MM.1S (cell line): ENCODE results near the gene TSPAN9.

Experiments used
- DNase-seq: peaks from one replicate; pipeline ENCODE4 v3.0.0-alpha.2; 2015
- H2AFZ ChIP-seq: fragments of 300-600 bp; sonication (generic); 2 replicates; pipeline ENCODE4 v1.6.0; 2016; ENCODE audit warnings: antibody characterized with exemption, low read length
- H3F3A ChIP-seq: fragments of 300-600 bp; sonication (generic); 2 replicates; pipeline ENCODE4 v1.6.1; 2016; ENCODE audit warnings: mild to moderate bottlenecking, antibody characterized with exemption, low read length, moderate library complexity, mixed read lengths; ENCODE audit not compliant: insufficient read depth
- H3K27ac ChIP-seq: fragments of 300-600 bp; sonication (generic); 2 replicates; pipeline ENCODE4 v1.5.1; 2016; ENCODE audit warnings: mild to moderate bottlenecking, low read length
- H3K27me3 ChIP-seq: fragments of 300-600 bp; sonication (generic); replicated peaks from 2 replicates; pipeline ENCODE4 v1.6.0; 2016; ENCODE audit warnings: low read length; ENCODE audit not compliant: insufficient read depth
- H3K36me3 ChIP-seq: fragments of 300-600 bp; sonication (generic); replicated peaks from 2 replicates; pipeline ENCODE4 v1.6.1; 2016; ENCODE audit warnings: mild to moderate bottlenecking, low read length, mixed read lengths; ENCODE audit not compliant: insufficient read depth
- H3K4me1 ChIP-seq: fragments of 300-600 bp; sonication (generic); 2 replicates; pipeline ENCODE4 v1.6.1; 2016; ENCODE audit warnings: low read length, mixed read lengths
- H3K4me2 ChIP-seq: fragments of 300-600 bp; sonication (generic); 2 replicates; pipeline ENCODE4 v1.6.0; 2016; ENCODE audit warnings: low read depth, low read length
- H3K4me3 ChIP-seq: fragments of 300-600 bp; sonication (generic); 2 replicates; pipeline ENCODE4 v1.5.1; 2016; ENCODE audit warnings: low read length, mixed read lengths
- H3K79me2 ChIP-seq: fragments of 300-600 bp; sonication (generic); 2 replicates; pipeline ENCODE4 v1.6.1; 2016; ENCODE audit warnings: mixed run types, low read length, mixed read lengths
- H3K9ac ChIP-seq: fragments of 300-600 bp; sonication (generic); 2 replicates; pipeline ENCODE4 v1.6.1; 2016; ENCODE audit warnings: low read length, mixed read lengths
- H3K9me2 ChIP-seq: fragments of 300-600 bp; sonication (generic); replicated peaks from 2 replicates; pipeline ENCODE4 v1.6.1; 2016; ENCODE audit warnings: mild to moderate bottlenecking, low read length, mixed read lengths; ENCODE audit not compliant: insufficient read depth
- H3K9me3 ChIP-seq: fragments of 300-600 bp; sonication (generic); replicated peaks from 2 replicates; pipeline ENCODE4 v1.6.1; 2016; ENCODE audit warnings: mild to moderate bottlenecking, low read length, mixed read lengths; ENCODE audit not compliant: insufficient read depth
- H4K20me1 ChIP-seq: fragments of 300-600 bp; sonication (generic); 2 replicates; pipeline ENCODE4 v1.6.1; 2016; ENCODE audit warnings: mild to moderate bottlenecking, low read length, moderate library complexity, mixed read lengths; ENCODE audit not compliant: insufficient read depth
- EZH2 ChIP-seq: fragments of 300-600 bp; sonication (generic); optimal IDR thresholded peaks from 2 replicates; pipeline ENCODE3; 2017; ENCODE audit warnings: low read depth, mild to moderate bottlenecking, antibody characterized with exemption, low read length, mixed read lengths
- EZH2phosphoT487 ChIP-seq: fragments of 300-600 bp; sonication (generic); IDR thresholded peaks from 2 replicates; pipeline ENCODE4 v1.6.1; 2018; ENCODE audit warnings: antibody characterized with exemption, low read length
- TF ChIP-seq, protein P1 (sequence below): fragments of 300-600 bp; sonication (generic); IDR thresholded peaks from 2 replicates; pipeline ENCODE4 v1.5.1; 2016; ENCODE audit warnings: antibody characterized with exemption, low read length, mixed read lengths

TSPAN9 gene

DNA sequence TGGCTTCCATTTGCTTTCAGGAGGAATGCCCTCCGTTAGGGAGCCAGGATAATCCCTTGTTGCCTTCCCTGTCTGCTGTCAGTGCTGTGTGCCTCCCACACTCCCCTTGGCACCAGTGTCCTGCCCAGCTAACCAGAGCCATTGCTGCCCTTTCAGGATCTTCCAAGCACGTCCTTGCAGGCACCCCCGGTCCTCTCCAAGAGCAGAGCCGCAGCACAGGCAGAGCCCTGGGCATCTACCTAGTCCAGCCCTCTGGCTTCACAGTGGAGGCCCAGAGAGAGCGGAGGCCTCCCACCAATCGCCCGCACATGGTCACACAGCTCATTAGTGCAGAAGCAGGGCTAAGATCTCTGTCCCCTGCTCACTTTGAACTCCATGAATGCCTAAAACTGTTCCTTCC is 39.0 kb upstream of the TSPAN9 start:
- Histone ChIP-seq H3K79me2 (no peaks in the 10 kb centered on the region), H3K9me3 (no peaks in the 10 kb centered on the region), H3K4me2 (no peak overlapping the region), H3K4me3 (no peak overlapping the region), H4K20me1 (no peaks in the 10 kb centered on the region), H3K9ac (no peak overlapping the region), H3K9me2 (no peaks in the 10 kb centered on the region), H3K27ac (no peak overlapping the region), H3K27me3 (no peaks in the 10 kb centered on the region), H3F3A (no peaks in the 10 kb centered on the region), H3K4me1 (no peaks in the 10 kb centered on the region), H2AFZ (no peak overlapping the region), H3K36me3 (no peaks in the 10 kb centered on the region)
- no peak for DNase-seq
- TF ChIP-seq, protein P1, sequence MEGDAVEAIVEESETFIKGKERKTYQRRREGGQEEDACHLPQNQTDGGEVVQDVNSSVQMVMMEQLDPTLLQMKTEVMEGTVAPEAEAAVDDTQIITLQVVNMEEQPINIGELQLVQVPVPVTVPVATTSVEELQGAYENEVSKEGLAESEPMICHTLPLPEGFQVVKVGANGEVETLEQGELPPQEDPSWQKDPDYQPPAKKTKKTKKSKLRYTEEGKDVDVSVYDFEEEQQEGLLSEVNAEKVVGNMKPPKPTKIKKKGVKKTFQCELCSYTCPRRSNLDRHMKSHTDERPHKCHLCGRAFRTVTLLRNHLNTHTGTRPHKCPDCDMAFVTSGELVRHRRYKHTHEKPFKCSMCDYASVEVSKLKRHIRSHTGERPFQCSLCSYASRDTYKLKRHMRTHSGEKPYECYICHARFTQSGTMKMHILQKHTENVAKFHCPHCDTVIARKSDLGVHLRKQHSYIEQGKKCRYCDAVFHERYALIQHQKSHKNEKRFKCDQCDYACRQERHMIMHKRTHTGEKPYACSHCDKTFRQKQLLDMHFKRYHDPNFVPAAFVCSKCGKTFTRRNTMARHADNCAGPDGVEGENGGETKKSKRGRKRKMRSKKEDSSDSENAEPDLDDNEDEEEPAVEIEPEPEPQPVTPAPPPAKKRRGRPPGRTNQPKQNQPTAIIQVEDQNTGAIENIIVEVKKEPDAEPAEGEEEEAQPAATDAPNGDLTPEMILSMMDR = no peak
- TF ChIP-seq EZH2 = no peak
- no peak for TF ChIP-seq EZH2phosphoT487

DNA sequence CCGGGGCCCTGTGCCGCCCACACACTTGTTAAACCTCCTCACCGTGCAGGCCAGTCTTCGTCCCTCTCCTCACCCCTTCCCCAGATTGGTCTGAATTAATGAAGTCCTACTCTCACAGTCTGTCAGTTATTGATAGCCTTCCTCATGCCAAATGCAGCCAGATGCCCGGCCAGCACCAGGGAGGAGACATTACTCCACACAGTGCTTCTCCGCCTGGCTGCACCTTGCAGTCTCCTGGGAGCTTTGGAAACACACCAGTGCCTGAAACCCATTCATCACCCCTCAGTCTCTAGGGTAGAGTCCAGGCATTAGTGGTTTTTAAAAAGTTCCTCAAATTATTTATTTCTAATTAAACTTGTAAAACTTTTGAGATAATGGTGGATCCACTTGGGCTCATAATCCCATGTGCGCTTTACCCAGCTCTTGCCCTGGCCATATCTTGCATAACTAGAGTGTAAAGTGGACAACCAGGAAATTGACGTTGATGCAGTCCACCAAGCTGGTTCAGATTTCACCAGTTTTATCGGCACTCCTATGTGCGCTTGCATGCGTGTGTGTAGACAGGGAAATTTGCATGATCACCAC is 38.2 kb upstream of the TSPAN9 start:
- Histone ChIP-seq H3K9me2 (no peaks in the 10 kb centered on the region), H2AFZ (no peak overlapping the region), H3K4me2 (no peak overlapping the region), H3F3A (no peaks in the 10 kb centered on the region), H3K9me3 (no peaks in the 10 kb centered on the region), H3K27ac (no peak overlapping the region), H3K36me3 (no peaks in the 10 kb centered on the region), H3K4me1 (no peaks in the 10 kb centered on the region), H3K79me2 (no peaks in the 10 kb centered on the region), H3K9ac (no peak overlapping the region), H3K4me3 (no peak overlapping the region), H4K20me1 (no peaks in the 10 kb centered on the region), H3K27me3 (no peaks in the 10 kb centered on the region)
- TF ChIP-seq, protein P1 = no peak
- TF ChIP-seq EZH2 (no peak), EZH2phosphoT487 (no peak)
- DNase-seq = no peak

DNA sequence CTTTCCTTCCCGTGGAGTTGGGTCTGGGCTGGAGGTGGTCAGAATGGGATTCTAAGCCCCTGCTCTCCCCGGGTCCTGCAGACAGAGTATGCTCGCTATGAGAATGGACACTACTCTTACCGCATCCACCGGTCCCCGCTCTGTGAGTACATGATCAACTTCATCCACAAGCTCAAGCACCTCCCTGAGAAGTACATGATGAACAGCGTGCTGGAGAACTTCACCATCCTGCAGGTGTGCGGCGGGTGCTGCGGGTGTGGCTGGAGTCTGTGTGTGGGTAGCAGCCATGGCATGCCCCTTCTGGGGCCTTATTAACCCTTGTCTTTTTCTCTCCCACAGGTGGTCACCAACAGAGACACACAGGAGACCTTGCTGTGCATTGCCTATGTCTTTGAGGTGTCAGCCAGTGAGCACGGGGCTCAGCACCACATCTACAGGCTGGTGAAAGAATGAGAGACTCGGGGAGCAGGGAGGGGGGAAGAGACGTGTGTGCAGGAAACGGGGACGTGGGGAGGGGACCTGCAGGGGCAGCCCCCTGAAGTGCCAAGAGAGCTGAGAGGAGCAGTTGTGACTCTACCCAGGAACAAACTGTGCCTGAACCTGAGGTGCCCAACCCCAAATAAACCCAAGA is 37.0 kb upstream of the TSPAN9 start:
- Histone ChIP-seq H3K9me3 (no peaks in the 10 kb centered on the region), H3K79me2 (no peaks in the 10 kb centered on the region), H3K9me2 (no peaks in the 10 kb centered on the region), H3F3A (no peaks in the 10 kb centered on the region), H3K4me3 (no peak overlapping the region), H2AFZ (no peak overlapping the region), H3K27me3 (no peaks in the 10 kb centered on the region), H3K27ac (no peak overlapping the region), H3K9ac (no peak overlapping the region), H3K4me2 (no peak overlapping the region), H4K20me1 (no peaks in the 10 kb centered on the region), H3K4me1 (no peaks in the 10 kb centered on the region), H3K36me3 (no peaks in the 10 kb centered on the region)
- DNase-seq = no peak
- TF ChIP-seq EZH2phosphoT487 (no peak), EZH2 (no peak)
- TF ChIP-seq, protein P1 = no peak
